Islet of Langerhans (tissue), 1 donor: ENCODE measurements around the gene KLHL22.
"Not testable (repeated sequence)": the region's sequence is repeated elsewhere in the genome, so short reads cannot be mapped to it uniquely, and the experiment has no call there.

ENCODE experiments used
- FAIRE-seq: peaks from one replicate; lab custom pipeline; 2011; peaks lifted over from hg19 to GRCh38; lab: Jason Lieb, UNC

Gene KLHL22, protein sequence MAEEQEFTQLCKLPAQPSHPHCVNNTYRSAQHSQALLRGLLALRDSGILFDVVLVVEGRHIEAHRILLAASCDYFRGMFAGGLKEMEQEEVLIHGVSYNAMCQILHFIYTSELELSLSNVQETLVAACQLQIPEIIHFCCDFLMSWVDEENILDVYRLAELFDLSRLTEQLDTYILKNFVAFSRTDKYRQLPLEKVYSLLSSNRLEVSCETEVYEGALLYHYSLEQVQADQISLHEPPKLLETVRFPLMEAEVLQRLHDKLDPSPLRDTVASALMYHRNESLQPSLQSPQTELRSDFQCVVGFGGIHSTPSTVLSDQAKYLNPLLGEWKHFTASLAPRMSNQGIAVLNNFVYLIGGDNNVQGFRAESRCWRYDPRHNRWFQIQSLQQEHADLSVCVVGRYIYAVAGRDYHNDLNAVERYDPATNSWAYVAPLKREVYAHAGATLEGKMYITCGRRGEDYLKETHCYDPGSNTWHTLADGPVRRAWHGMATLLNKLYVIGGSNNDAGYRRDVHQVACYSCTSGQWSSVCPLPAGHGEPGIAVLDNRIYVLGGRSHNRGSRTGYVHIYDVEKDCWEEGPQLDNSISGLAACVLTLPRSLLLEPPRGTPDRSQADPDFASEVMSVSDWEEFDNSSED

GRCh38 chr22:20494978-20495860 lies at the start of gene KLHL22:
Gene KLHL22, minus strand, starts transcription at chr22:20495795. Its CDS starts 6,584 bp downstream, at chr22:20489211.
- FAIRE-seq: no peak

GRCh38 chr22:20545318-20545634 lies 49.7 kb upstream of the KLHL22 start:
- FAIRE-seq: not testable (repeated sequence)

- no peak for FAIRE-seq
Measured at GRCh38 chr22:20542736-20543135, 47.1 kb upstream of the KLHL22 start.

DNA sequence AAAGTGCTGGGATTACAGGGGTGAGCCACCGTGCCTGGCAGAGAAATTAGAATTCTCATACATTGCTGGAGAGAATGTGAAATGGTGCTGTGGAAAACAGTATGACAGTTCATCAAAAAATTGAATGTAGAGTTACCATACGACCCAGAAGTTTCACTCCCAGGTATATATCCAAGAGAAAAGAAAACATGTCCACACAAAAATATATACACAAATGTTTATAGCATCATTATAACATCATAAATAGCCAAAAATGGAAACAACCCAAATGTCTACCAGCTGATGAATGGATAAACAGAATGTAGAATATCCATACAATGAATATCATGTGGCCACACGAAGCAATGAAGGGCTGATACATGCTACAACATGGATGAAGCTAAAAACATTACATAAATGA lies 46.5 kb upstream of the KLHL22 start:
- FAIRE-seq: no peak

- not testable (repeated sequence) for FAIRE-seq
Measured at GRCh38 chr22:20538875-20539274, 43.3 kb upstream of the KLHL22 start.

DNA sequence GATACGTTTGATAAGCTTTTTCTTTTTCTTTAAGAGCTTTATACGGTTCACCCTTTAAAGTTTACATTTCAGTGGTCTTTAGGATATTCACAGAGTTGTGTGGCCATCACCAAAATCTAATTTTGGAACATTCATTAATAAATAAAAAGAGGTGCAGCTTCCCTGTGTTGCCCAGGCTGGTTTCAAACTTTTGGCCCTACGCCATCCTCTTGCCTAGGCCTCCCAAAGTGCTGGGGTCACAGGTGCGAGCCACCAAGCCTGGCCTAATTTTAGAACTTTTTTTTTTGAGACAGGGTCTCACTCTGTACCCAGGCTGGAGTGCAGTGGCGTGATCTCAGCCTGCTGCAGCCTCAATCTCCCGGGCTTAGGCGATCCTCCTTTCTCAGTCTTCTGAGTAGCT lies 42.4 kb upstream of the KLHL22 start:
- FAIRE-seq: no peak

DNA sequence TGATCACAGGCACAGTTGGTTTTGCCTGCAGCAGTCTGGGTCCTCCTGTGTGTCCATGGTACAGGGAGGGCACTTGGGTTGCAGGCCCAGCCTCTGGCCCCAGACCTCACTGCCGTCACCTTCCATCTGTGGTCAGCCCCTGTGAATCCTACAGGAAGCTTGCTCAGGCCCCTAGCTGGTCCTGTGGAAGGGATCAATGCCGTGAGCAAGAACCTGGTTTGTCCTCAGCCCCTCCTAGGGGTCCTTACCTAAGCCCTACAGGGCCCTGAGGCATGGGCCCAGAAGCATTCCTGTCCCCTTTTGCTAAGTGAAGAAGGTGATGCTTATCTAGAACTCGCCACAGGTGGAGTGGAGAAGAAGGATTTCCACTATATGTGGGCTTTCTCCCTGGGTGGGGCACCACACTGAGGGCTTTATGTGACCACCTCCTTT lies 41.7 kb upstream of the KLHL22 start:
- no peak for FAIRE-seq

GRCh38 chr22:20536590-20537324 lies 41.2 kb upstream of the KLHL22 start:
- FAIRE-seq: no peak

DNA sequence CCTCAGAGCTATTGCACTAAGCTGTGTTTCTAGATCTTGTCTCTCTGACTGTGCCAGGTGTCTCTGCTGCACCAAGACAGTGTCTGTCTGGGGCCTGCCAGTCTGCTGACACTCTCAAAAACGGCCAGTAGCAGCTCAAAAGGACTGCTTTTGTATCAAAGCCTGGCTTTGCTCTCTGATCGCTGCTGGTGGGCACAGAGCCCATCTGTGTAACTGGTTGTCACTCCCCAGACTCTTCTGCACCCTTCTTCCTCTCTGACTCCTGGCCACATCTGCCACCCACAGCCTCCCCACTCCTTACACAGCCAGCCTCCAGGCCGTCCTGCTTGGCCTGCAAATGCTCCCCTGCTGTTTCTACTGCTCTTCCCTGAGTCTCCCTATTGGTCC lies 38.3 kb upstream of the KLHL22 start:
- no peak for FAIRE-seq

- FAIRE-seq: no peak
Measured at GRCh38 chr22:20533095-20533878, 37.7 kb upstream of the KLHL22 start.

- no peak for FAIRE-seq
Measured at GRCh38 chr22:20532256-20532993, 36.8 kb upstream of the KLHL22 start.

GRCh38 chr22:20531404-20532201 lies 36.0 kb upstream of the KLHL22 start:
- no peak for FAIRE-seq

DNA sequence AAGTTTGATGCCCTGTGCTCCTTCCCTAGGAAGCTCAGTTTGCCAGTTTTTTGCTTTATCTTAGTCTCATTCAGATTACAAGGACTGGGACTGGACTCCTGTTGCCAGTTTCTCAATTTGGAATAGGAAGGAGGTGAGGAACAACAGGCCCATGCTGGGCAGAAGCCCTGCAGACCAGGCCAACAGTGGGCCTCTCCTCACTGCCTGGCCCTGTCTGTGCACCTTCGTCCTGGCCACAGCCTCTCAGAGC lies 35.5 kb upstream of the KLHL22 start:
- FAIRE-seq: no peak

GRCh38 chr22:20530368-20531153 lies 35.0 kb upstream of the KLHL22 start:
- FAIRE-seq: no peak

- FAIRE-seq: no peak
Measured at GRCh38 chr22:20528405-20528978, 32.9 kb upstream of the KLHL22 start.

DNA sequence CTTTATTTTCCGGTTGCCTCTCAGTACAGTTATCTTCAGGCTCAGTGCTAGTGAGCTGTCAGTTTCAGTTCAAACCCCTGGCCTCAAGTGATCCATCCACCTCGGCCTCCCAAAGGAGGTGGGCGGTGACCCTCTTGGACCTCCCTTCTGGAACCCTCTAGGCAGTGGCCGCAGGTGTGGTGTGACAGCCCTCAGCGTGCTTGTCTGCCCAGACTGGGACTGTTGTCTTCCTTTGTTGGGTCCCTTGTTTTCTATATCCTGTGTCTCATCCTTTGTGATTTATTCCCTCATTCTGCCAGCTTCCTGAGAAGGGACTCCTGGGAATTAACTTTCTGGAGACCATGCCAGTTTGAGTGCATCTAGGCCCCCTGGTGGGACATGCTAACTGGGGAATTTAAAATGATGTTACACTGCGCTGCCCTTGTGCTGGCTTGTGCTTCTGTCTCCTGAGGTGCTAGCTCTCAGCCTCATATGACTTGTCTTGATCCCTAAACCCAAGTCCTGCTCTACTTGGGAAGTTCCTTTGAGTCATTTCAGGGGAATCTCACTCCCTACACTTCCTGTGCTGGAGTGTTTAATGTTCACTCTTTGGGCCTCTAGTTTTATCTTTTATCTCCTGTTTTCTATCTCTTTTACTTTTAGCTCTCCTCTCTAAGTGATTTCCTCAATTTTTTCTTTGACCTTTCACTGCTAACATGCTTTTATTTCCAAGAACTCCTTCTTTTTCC lies 31.2 kb upstream of the KLHL22 start:
- FAIRE-seq: no peak

- no peak for FAIRE-seq
Measured at GRCh38 chr22:20526305-20526627, 30.7 kb upstream of the KLHL22 start.

DNA sequence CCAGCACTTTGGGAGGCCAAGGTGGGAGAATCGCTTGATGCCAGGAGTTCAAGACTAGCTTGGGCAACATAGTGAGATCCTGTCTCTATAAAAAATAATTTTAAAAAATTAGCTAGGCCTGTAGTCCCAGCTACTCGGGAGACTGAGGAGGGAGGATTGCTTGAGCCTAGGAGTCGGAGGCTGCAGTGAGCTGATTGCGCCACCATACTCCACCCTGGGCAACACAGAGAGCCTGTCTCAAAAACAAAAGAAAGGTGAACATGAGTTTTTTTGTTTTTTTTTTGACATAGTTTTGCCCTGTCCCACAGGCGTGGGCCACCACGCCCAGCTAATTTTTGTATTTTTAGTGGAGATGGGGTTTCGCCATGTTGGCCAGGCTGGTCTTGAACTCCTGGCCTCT lies 29.5 kb upstream of the KLHL22 start:
- FAIRE-seq: no peak
